Astrocyte of the hippocampus (primary cell): ENCODE data around the gene ATP9A.
A peak's percentile ranks its signal among the peaks of the same experiment; 100 is the strongest.
"Not testable (repeated sequence)": the region's sequence is repeated elsewhere in the genome, so short reads cannot be mapped to it uniquely, and the experiment has no call there.

ENCODE experiments used
- DNase-seq: peaks from one replicate; pipeline ENCODE4 v3.0.0; 2011; ENCODE audit warnings: low read depth, low spot score

The ATP9A gene

DNA sequence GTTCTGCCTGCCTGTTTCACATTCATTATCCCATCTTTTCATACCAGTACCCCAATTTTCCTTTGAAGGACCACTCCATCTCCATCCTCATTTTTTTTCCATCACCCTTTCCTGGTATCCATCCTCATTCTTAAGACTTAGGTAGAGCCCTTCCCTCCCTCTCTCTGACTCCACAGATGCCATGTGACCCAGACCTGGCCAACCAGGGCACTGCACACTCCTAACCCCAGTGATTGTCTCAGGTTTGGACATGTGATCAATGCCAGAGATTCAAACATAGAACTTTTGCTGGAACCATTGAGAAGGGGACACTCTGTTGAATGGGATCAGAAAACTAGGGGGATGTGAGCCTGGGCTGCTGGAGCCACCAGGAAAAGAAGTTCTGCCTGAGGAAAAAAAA lies 186.6 kb downstream of the ATP9A start:
- no peak for DNase-seq

DNA sequence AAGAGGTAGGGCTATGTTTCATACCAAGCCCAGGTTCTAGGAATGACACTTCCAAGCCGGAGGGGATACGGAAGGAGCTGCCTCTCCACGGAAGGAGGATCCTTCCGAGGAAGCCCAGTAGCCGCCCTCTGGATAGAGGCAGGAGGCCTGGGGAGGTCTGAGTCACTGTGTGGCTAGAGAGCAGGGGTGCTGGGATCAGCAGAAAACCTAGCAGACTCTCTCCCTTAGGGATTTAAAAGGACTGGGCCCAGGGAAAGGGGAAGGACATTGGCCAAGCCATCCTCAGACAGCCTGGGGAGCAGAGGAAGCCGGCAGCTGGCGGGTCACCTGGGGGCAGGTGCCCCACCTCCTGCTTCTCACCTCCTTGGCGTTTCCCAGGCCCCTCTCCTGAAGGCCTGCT lies 189.1 kb downstream of the ATP9A start:
- peak; percentile 70 for DNase-seq

DNA sequence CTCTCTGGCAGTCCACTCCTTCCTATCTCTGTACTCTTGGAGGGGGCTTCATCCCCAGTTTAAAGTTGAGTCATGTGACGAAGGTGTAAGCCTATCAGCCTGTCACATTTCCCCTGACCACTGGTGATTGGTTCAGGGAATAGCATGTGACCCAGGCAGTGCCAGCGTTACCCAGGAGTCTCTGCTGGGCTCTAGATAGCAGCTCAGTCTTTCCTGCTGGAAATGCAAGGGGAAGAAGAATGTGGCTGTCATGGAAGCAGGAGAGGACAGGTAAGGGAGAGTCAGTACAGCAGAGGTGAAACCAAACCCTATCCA lies 190.1 kb downstream of the ATP9A start:
- DNase-seq = no peak

DNA sequence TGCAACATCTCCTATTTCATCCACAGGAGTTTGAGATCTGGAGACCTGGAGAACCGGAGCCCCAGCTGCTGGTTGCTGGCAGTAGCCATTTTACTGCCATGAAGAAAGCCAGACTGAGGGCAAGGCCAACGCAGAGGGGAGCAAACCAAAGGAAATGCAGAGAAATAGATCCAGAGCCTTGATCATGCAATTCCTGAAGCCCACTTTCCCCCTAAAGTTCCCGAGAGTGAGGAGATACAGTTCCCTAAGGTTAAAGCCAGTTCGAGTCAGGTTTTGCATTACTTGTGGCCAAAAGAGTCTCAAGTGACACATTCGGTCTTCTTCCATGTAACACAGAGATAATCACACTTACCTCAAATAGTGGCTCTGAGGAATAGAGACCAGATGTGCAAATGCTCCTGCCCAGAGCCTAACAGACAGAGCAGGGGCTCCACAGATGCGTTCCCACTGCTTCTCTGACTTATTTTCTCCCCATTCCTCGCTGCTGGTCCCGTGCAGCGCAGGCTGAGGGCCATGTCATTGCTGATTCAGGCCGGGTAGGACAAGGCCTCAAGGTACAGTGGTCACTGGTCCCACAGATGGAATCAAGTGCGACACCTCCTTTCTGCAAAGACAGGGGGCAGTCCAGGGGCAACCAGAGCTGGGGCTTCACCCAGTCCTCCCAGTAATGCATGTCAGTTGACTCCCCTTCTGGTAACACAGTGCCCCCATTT lies 190.6 kb downstream of the ATP9A start:
- no peak for DNase-seq

DNA sequence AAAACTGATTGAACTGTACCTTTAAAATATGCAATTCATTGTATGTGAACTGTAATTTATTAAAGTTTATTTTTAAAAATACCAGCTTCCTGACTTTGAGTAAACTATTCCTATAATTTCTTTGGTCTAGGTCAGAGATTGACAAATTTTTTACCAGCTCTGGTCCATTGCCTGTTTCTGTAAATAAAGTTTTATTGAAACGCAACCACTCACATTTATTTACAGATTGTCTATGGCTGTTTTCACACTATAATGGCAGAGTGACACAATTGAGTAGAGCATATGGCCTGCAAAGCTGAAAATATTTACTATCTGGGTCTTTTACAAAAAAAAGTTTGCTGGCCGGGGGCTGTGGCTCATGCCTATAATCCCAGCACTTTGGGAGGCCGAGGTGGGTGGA lies 192.7 kb downstream of the ATP9A start:
- DNase-seq = no peak

DNA sequence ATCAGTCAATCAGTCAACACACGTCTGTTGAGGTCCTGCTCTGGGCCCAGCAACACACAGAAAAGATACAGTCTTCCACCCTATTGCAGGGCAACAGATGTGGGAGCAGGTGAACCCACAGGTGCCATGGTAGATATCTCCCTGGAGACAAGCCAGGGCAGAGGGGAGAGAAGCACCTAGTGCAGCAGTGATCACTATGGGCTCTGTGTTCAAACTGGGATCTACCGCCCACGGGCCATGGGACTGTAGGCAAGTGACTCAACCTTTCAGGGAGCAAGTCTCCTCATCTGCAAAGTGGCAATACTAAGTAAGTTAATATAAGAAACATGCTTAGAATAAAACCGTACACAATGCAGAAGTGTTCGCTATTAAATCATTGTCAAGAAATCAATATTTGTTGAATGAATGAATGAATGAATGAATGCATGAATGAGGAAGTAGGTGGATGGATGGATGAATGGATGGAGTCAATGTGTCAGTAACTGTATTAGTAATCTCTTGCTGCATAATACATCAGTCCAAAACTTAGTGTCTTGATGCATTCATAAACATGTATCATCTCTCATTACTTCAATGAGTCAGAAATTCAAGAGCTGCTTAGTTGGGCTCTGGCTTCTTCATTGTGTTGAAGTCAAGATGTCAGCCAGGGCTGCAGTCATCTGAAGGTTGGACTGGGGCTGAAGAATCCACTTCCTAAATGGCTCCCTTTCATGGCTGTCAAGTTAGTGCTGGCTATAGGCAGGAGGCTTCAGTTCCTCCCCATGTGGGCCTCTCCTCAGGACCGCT lies 193.7 kb downstream of the ATP9A start:
- DNase-seq = no peak

DNA sequence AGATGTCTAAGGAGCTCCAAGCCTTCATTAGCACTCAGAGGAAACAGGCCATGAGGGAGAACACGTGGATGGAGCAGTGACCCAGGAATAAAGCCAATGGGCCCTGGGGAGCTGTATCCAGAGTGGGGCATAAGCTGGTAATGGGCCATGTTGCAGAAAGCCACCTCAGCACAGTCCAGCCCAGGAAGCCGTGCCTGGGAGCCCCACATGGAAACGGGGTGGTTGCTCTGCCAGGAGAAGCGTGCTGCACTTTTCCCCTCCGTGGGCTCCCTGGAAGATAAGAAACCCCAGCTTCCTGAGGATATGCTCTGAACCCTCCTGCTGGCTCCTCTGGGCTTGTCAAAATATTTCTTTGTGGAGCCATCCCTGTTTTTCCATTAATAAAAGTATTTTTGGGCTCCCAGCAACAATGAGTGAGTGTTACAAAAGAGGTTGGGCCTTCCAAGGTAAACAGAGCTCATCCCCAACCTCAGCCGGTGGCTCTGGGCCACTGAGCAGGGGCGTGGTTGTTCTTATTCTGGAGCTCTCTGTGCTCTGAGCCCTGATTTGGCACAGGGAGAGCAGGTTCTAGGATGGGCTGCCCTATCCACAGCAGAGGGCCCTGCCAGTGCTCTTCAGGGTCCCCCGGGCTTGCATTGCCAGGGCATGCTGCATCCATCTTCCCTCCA lies 194.5 kb downstream of the ATP9A start:
- DNase-seq = no peak

DNA sequence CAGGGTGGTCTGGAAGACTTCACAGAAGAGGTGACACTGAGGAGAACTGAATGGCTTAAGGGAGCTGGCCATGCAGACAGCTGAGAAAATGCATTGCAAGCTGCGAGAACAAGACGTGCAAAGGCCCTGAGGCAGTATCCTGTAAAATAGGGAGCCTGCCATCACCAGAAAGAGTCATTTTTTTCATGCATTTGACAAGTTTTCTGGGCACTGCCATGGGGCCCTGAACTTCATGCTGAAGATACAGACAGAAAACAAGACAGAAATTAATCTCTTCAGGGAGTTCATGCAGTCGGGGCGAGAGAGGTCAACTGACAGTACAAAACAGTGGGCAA lies 196.8 kb downstream of the ATP9A start:
- no peak for DNase-seq

DNA sequence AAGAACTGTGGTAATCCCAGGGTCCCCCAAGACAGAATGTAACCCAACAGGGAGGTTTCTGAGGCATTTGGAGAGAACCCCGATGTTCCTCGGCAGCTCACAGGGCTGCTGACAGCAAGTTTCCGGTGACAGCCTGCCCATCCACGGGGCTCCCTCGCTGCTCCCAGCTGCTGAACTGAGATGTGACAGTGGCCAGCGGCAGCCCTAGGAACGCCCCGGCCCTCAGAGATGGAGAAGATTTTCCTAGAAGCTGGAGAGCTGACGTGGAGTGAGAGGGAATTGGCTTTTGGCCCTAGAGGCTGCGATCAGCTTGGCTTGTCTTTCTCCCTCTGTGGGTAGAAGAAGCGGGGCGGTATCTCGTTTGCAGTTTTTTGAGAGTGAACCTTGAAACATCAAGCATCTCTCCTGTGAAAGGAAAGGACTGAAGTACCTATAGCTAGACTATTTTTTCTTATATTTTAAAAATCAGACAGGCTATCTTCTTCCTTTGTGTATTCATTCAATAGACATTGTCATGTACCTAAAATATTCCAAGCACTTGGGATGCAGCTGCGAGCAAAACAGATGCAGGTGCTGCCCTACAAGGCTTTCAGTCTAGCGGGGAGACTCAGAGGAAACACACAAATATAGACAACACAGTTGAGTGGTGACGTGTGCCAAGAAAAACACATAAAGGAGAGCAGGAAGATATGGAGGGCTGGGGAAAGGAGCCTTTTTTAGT lies 197.3 kb downstream of the ATP9A start:
- DNase-seq = no peak

DNA sequence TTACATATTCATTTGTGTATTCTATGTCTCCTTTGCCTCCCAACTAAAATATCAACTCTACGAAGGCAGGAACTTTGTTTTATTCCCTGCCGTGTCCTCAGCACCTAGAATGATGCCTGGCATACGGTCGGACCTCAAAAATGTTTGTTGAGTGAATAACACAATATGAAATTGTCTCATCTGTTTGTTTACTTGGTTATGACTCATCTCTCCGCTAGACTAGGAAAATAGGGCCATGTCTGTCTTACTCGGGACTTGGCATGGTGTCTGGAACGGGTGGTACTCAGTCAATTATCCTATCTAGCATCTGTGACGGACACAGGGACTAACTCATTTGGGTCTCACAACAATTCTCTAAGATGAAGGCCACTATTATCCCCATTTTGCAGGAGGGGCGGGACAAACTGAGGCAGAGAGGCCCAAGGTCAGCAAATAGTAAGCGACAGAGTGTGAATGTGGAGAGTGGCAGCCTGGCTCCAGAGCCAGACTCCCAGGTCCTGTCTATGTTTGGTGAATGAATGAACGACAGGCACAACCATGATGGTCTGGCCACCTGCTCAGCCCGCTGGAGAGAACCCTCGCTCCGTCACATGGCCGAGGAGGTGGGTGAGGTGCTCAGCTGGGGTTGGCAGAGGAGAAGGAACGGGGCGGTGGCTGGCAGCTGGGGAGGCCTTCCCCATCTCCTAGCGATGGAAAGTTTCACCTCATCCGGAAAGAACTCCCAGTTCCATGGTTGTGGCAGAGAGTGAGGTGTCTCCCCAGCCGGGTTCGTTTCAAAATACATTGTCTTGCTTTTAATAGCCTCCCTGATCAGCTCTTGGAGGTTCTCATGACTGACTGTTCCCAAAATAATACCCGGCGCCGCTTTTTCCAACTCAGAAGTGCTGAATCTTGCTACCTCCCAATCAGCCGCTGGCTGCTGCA lies 198.1 kb downstream of the ATP9A start:
- peak; percentile 45 for DNase-seq

DNA sequence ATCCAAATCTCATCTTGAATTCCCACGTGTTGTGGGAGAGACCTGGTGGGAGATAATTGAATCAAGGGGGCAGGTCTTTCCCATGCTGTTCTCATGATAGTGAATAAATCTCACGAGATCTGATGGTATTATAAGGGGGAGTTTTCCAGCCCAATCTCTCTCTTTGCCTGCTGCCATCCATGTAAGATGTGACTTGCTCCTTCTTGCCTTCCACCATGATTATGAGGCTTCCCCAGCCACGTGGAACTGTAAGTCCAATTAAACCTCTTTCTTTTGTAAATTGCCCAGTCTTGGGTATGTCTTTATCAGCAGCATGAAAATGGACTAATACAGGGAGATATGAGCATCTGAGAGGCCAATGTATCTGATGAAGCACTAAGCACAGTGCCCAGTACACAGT lies 199.7 kb downstream of the ATP9A start:
- not testable (repeated sequence) for DNase-seq

DNA sequence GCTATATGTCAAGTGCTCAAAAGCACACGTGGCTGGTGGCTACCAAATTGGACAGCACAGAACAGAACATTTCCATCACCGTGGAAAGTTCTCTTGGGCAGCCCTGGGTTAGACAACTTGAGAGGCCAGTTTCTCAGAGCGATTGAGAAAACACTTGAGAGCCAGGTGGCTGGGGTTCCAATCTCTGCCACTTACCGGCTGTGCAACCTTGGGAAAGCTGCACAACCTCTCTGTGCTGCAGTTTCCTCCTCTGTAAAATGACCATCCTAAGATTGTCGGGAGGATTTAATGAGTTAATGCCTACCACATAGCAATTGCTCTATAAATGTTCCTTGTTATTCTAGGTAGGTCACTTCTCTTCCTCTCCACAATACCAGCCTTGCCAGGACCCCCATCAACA lies 200.6 kb downstream of the ATP9A start:
- no peak for DNase-seq

DNA sequence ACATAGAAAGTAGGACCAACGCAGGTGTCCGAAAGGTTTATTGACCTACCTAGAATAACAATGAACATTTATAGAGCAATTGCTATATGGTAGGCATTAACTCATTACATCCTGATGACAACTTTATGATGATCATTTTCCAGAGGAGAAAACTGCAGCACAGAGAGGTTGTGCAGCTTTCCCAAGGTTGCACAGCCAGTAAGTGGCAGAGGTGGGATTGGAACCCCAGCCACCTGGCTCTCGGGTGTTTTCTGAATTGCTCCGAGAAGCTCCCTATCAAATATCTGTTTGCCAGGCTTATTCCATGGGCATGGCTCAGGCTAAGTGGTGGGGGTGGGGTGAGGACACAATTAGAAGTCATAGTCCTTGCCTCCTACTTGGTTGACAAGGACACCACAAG lies 201.6 kb downstream of the ATP9A start:
- no peak for DNase-seq

DNA sequence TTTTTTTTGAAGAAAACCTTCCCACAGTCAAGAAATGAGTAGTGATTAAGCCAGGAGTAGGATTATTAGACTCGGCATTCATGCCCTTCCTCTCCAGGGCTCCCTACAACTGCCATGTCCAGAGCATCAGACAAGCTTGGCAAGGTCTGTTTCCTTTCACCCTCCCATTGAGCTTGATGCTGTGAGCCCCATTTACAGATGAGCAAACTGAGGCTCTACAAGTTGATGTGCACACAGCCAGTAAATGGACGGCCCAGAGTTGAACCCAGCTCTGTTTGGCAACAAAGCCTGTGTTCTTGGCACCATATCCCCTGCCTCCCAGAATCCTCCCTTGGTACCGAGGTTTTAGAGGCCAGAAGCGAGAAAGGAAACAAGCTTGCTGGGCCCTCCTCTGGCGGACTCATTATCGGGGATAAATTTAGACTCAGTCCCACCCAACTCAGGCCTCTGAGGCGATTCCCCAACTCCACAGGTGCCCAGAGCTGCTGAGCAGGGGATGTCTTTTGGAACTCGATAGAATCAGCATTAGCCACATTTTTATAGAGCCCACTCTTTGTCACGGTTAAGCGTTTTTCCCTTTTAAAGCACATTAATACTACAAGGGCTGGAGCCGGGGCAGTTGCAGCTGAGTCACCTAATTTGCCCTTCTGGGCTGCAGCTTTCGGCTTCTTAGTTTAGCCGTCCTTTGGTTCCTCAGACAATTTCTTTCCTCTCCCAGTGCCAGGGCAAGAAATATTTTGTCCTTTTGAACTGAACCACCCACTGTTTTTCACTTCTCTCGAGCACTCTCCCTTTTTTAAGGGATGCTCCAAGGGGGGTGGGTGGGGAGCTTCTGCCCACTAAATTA lies 202.7 kb downstream of the ATP9A start:
- DNase-seq = peak; percentile 71

DNA sequence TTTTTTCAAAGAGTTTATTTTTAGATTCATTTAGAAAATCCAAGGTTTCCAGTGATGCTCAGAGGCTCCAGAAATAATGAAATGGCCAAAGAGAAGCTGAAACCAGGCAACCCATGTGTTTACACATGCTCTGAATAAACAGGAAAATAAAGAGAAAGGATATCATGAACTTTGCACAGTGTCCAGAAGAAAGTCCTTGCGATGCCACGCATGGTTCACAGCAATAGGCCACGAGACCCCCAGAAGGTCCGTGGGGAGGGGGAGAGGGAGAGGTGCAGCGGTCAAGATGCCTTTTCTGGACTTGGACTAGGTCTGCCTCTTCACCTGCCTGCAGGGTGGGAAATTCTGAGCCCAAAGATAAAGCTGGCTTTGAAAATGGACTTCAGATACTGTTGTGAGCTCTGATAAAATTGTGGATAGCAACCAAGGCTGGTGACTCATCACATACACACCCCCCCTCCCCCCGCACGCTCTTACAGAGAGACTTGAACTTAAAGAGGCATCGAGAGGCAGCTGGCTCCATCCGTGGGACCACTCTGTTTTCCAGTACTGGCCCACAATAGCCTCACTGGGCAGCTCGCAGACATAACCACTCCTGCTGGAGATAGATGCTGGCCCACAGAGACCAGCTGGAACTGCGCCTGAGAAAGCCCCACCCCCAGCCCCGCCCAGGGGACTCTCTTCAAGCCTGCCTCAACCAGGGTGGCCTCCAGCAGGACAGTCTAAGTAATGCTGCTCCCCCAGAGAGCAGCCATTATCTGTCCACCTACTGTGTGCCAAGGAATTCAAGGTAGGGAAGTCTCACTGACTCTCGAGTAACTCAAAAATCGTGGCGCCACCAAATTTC lies 204.5 kb downstream of the ATP9A start:
- peak; percentile 91 for DNase-seq

DNA sequence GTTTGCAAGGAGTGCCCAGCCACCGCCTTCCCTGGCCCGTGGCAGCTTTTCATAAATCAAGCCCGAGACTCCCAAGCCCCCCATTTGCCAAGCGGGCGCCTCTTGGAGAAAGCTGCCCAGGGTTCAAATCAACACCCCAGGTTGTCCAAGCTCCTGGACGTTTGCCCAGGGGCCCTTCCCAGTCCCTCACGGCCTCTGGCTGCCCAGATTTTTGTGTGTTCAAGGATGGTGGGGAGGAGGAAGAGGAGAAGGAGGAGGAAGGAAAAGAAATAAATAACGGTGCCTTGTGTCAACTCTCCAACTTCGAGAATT lies 205.1 kb downstream of the ATP9A start:
- no peak for DNase-seq

DNA sequence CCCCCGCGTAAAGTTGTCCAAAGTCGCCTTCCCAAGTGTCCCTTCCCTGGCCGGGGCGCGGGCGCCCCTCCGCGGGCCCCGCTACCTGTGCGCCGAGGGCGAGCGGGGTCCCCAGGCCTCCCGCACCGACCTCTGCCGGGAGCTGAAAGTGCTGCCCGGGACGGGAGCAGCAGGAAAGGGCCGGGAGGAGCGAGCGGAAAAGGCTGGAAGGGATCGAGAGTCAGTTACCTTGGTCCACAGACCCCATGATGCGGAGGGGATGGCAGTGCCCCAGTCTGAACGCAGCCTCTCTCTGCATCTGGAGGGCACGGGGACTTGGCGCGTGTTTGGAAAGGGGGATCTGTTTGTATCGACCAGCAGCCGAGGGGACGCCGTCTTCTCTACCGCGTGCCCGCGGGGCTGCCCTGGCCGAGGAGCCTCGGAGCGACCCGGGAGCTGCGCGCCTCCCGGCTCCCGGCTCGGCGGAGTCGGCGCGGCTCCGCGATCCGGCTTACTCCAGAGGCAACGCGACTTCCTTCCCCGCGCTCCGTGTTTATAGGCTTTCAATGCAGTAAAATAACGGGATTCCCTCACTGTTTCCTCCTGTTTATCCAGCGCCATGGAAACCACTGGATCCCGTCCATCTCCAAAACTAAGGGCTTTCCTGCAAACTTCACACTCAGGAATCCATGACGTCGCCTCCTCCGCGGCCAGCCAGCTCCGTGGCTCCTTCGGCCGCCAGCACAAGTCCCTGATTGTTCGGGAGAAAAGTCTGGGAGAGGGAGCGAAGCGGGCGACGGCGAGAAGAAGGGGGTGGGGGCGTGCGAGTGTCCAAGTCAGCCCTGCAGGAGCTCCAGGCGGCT lies 205.6 kb downstream of the ATP9A start:
- peak; percentile 98 for DNase-seq

DNA sequence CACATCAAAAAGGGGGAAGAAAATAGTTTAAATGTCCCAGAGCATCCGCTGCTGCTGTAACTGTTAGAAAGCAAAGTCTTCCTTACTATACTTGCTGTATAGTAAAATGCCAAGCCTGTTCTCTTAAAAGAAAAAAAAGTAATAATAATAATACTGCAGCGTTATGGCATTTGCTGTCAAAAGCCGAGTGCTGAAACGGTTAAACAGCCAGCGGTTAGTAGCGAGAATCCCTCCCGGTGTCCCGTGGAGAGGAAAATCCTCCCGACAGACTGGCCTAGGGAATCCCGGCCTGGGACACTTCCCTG lies 206.2 kb downstream of the ATP9A start:
- no peak for DNase-seq
